Endothelial cell of umbilical vein (primary cell): ENCODE results near the gene L3MBTL2. TPM values are rescaled to one million over a fixed set of nuclear protein-coding genes. Genes with fewer than 3 reads are reported as not detected.
A peak's percentile ranks its signal among the peaks of the same experiment; 100 is the strongest.

Experiments
- BruUV-seq: library from RNA; stranded (reverse); fragments of 400-500 nt; replicated peaks from 2 replicates; lab custom pipeline; 2021; lab: Mats Ljungman, UMichigan
- CTCF ChIA-PET: fragments of 300-600, 350-600 bp; sonication (Branson Sonifier 250); formaldehyde crosslinking; loops from one replicate; lab custom pipeline; 2021; ENCODE audit warnings: antibody characterized with exemption, inconsistent platforms; lab: Charles Lee
- POLR2A ChIA-PET: fragments of 300-600, 350-600 bp; sonication (Branson Sonifier 250); formaldehyde crosslinking; loops from one replicate; lab custom pipeline; 2021; ENCODE audit warnings: antibody characterized with exemption, inconsistent platforms; lab: Charles Lee
- DNase-seq: peaks from one replicate; pipeline ENCODE4 v3.0.0-alpha.2; 2011; ENCODE audit warnings: low read depth, low spot score
- FAIRE-seq: peaks from 2 replicates; lab custom pipeline; 2011; peaks lifted over from hg19 to GRCh38; lab: Jason Lieb, UNC
- H2AFZ ChIP-seq: 2 replicates; pipeline ENCODE4 v1.6.0; 2012; ENCODE audit warnings: low read depth, low read length, control low read depth, inconsistent platforms
- H3K27ac ChIP-seq: 2 replicates; pipeline ENCODE4 v1.5.1; 2011; ENCODE audit warnings: low read depth, mild to moderate bottlenecking, control low read depth, low read length, moderate library complexity; ENCODE audit not compliant: insufficient read depth
- H3K27me3 ChIP-seq, 2 experiments: 2 replicates each; pipeline versions ENCODE4 v1.6.0 to v1.6.1; 2011; ENCODE audit warnings: low read length in 2 of 2, mixed read lengths in 1 of 2; ENCODE audit not compliant: control insufficient read depth in 2 of 2, insufficient read depth in 2 of 2
- H3K36me3 ChIP-seq, 2 experiments: 2 replicates in 1 of 2; 3 replicates in 1 of 2; pipeline ENCODE4 v1.5.1; 2011; ENCODE audit warnings: low read length in 2 of 2, mild to moderate bottlenecking in 1 of 2, moderate library complexity in 1 of 2; ENCODE audit not compliant: control insufficient read depth in 2 of 2, insufficient read depth in 2 of 2; ENCODE audit errors: extremely low read depth in 1 of 2
- H3K4me1 ChIP-seq: 3 replicates; pipeline ENCODE4 v1.5.1; 2011; ENCODE audit warnings: mild to moderate bottlenecking, low read length; ENCODE audit not compliant: control insufficient read depth, insufficient read depth; ENCODE audit errors: extremely low read depth
- H3K4me2 ChIP-seq: 2 replicates; pipeline ENCODE4 v1.6.1; 2011; ENCODE audit warnings: low read length, control low read depth, mixed read lengths; ENCODE audit not compliant: insufficient read depth
- H3K4me3 ChIP-seq, 3 experiments: fragments of 200-600 bp in 1 of 3; sonication (generic), shearing (Covaris generic) in 1 of 3; replicated peaks in 1 of 3; 2 replicates each; pipeline ENCODE4 v1.5.1; 2011 to 2016; ENCODE audit warnings: control low read depth in 3 of 3, low read length in 3 of 3, mild to moderate bottlenecking in 2 of 3, inconsistent platforms in 1 of 3, low read depth in 1 of 3, moderate library complexity in 1 of 3; ENCODE audit not compliant: insufficient read depth in 1 of 3
- H3K79me2 ChIP-seq: 2 replicates; pipeline ENCODE4 v1.6.0; 2012; ENCODE audit warnings: low read length, inconsistent platforms; ENCODE audit not compliant: control insufficient read depth, insufficient read depth
- H3K9ac ChIP-seq: replicated peaks from 2 replicates; pipeline ENCODE3; 2011; ENCODE audit warnings: low read length, control low read depth; ENCODE audit not compliant: insufficient read depth; ENCODE audit errors: extremely low read depth
- H3K9me1 ChIP-seq: replicated peaks from 3 replicates; pipeline ENCODE4 v1.6.0; 2011; ENCODE audit warnings: mild to moderate bottlenecking, low read length; ENCODE audit not compliant: control insufficient read depth, insufficient read depth; ENCODE audit errors: extremely low read depth
- H3K9me3 ChIP-seq: replicated peaks from 2 replicates; pipeline ENCODE4 v1.5.1; 2012; ENCODE audit warnings: low read length, inconsistent platforms; ENCODE audit not compliant: control insufficient read depth, insufficient read depth
- H4K20me1 ChIP-seq: replicated peaks from 2 replicates; pipeline ENCODE3; 2011; ENCODE audit warnings: mild to moderate bottlenecking, low read length; ENCODE audit not compliant: control insufficient read depth, insufficient read depth; ENCODE audit errors: extremely low read depth
- EZH2 ChIP-seq: IDR thresholded peaks from 2 replicates; pipeline ENCODE4 v1.6.1; 2012; ENCODE audit warnings: borderline replicate concordance, low read depth, mild to moderate bottlenecking, moderate library complexity, low read length, inconsistent platforms; ENCODE audit not compliant: severe bottlenecking
- FOS ChIP-seq: IDR thresholded peaks from 2 replicates; pipeline ENCODE4 v1.6.1; 2011; ENCODE audit warnings: mild to moderate bottlenecking, low read length, moderate library complexity, borderline replicate concordance; ENCODE audit not compliant: insufficient read depth
- GATA2 ChIP-seq: IDR thresholded peaks from 2 replicates; pipeline ENCODE4 v1.7.0; 2011; ENCODE audit warnings: low read depth, mild to moderate bottlenecking, moderate library complexity, mixed read lengths, low read length; ENCODE audit not compliant: insufficient read length, insufficient read depth
- JUN ChIP-seq: IDR thresholded peaks from 2 replicates; pipeline ENCODE4 v1.6.1; 2011; ENCODE audit warnings: borderline replicate concordance, low read depth; ENCODE audit not compliant: insufficient read length, insufficient read depth
- MYC ChIP-seq: IDR thresholded peaks from one replicate; pipeline ENCODE4 v1.6.1; 2011; ENCODE audit warnings: mild to moderate bottlenecking, low read depth, low read length
- POLR2A ChIP-seq: IDR thresholded peaks from 2 replicates; pipeline ENCODE4 v1.6.1; 2012; ENCODE audit warnings: low read depth, mild to moderate bottlenecking, control low read depth, low read length
- POLR2AphosphoS5 ChIP-seq: IDR thresholded peaks from 2 replicates; pipeline ENCODE4 v1.6.1; 2012; ENCODE audit warnings: low read depth, mild to moderate bottlenecking, control low read depth, low read length, moderate library complexity; ENCODE audit not compliant: insufficient read depth
- dilution Hi-C: fragments of 300-500 bp; cut with MboI; formaldehyde crosslinking; loops from one replicate; pipeline ENCODE4 v1.15.0; 2019; ENCODE audit warnings: low sequenced_read_pairs; ENCODE audit not compliant: extremely low pct_ligation_motif_present
- intact Hi-C: fragments of 100-400 bp; cut with micrococcal nuclease; formaldehyde crosslinking; loops from one replicate; pipeline ENCODE4 v1.10.0; 2022
- polyA plus RNA-seq, 4 experiments: library from polyadenylated mRNA; depleted of rRNA in 3 of 4; stranded (reverse) in 3 of 4; unstranded in 1 of 4; fragments of >200 nt; gene quantifications; 2 replicates each; pipeline versions ENCODE4 v1.2.1 to v1.2.3, GENCODE V29; 2011 to 2012; ENCODE audit warnings: missing spikeins in 1 of 4
- total RNA-seq: library from RNA; stranded (reverse); gene quantifications from 2 replicates; pipeline ENCODE4 v1.2.3, GENCODE V29; 2021
- TF ChIP-seq, protein P1 (sequence below), 2 donors: IDR thresholded peaks; 1 replicate in 1 of 2; 2 replicates in 1 of 2; pipeline ENCODE4 v1.5.1; 2011; ENCODE audit warnings: low read length in 2 of 2, mild to moderate bottlenecking in 2 of 2, moderate library complexity in 2 of 2, control low read depth in 1 of 2, inconsistent platforms in 1 of 2, low read depth in 1 of 2; ENCODE audit not compliant: insufficient read depth in 1 of 2; ENCODE audit errors: extremely low read depth in 1 of 2
- TF ChIP-seq, protein P2 (sequence below): IDR thresholded peaks from 2 replicates; pipeline ENCODE4 v1.6.1; 2011; ENCODE audit not compliant: insufficient read depth, insufficient read length

L3MBTL2 gene
- total and polyA plus RNA-seq, 2 donors (not counting 3 experiments of a cell fraction or from before 2014, with no cell fraction given), result 28.2 to 34.9 TPM

DNA sequence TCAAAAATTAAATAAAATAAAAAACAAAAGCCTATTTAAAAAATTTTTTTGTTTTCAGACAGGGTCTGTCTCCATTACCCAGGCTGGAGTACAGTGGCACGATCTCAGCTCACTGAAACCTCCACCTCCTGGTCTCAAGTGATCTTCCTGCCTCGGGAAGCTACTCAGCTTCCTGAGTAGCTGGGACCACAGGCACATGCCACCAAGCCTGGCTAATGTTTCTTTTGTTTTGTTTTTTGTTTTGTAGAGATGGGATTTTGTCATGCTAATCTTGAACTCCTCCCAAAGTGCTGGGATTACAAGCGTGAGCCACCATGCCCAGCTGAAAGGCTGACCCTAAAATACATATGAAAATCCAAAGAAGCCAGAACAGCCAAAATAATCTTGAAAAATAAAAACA is 20.4 kb upstream of the L3MBTL2 start:
- ChIA-PET CTCF (interaction anchor here (0.7 kb wide), 1 partner anchor 262 kb away, joined by 3 read pairs; no protein-coding TSS in a partner anchor), POLR2A (no interaction called here)
- Histone ChIP-seq H4K20me1 (no peaks in the 10 kb centered on the region), H2AFZ (no peak overlapping the region), H3K27ac (peak overlapping the region; percentile 22), H3K79me2 (no peaks in the 10 kb centered on the region), H3K9ac (no peak overlapping the region), H3K9me1 (no peaks in the 10 kb centered on the region), H3K4me1 (peaks cover 40% of the 10 kb centered on the region), H3K27me3 (no peaks in the 10 kb centered on the region), H3K9me3 (no peaks in the 10 kb centered on the region), H3K36me3 (no peaks in the 10 kb centered on the region), H3K4me2 (no peak overlapping the region), H3K4me3 (no peak overlapping the region)
- DNase-seq (peak; percentile 30), FAIRE-seq (peak; percentile 88)
- peak; percentile 5 for TF ChIP-seq JUN
- no peak for TF ChIP-seq FOS
- intact Hi-C loops (loop anchor here (5.0 kb wide), 2 partner anchors 103 to 232 kb away; partner anchors contain the start of genes RANGAP1 and RBX1), dilution Hi-C loops (no loop called here)
- BruUV-seq, result no TSS peak

DNA sequence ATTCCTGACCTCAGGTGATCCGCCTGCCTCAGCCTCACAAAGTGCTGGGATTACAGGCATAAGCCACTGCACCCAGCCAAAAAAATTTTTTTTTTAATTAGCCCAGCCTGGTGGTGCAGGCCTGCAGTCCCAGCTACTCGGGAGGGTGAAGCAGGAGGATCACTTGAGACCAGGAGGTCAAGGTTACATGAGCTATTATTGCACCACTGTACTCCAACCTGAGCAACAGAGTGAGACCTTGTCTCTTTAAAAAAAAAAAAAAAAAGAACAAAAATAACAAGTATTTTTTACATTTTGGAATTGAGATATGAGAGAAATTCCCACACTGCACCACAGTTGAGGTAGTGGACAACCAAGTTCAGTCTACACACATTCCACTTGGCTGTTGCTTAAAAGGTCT is 13.6 kb upstream of the L3MBTL2 start:
- POLR2A ChIA-PET, result interaction anchor here (0.7 kb wide), 1 partner anchor 9 kb away, joined by 7 read pairs; no protein-coding TSS in a partner anchor
- CTCF ChIA-PET, result interaction anchor here (1.4 kb wide), 1 partner anchor 10 kb away, joined by 3 read pairs; no protein-coding TSS in a partner anchor
- H3K4me1 ChIP-seq, result no peaks in the 10 kb centered on the region
- intact Hi-C loops, result loop anchor here (10.0 kb wide), 1 partner anchor 173 kb away; no protein-coding TSS in a partner anchor
- no peaks in the 10 kb centered on the region for H3K9me1 ChIP-seq
- TF ChIP-seq JUN (no peak), EZH2 (no peak), MYC (no peak), FOS (no peak), POLR2A (no peak), GATA2 (no peak), POLR2AphosphoS5 (no peak)
- TF ChIP-seq, protein P1, sequence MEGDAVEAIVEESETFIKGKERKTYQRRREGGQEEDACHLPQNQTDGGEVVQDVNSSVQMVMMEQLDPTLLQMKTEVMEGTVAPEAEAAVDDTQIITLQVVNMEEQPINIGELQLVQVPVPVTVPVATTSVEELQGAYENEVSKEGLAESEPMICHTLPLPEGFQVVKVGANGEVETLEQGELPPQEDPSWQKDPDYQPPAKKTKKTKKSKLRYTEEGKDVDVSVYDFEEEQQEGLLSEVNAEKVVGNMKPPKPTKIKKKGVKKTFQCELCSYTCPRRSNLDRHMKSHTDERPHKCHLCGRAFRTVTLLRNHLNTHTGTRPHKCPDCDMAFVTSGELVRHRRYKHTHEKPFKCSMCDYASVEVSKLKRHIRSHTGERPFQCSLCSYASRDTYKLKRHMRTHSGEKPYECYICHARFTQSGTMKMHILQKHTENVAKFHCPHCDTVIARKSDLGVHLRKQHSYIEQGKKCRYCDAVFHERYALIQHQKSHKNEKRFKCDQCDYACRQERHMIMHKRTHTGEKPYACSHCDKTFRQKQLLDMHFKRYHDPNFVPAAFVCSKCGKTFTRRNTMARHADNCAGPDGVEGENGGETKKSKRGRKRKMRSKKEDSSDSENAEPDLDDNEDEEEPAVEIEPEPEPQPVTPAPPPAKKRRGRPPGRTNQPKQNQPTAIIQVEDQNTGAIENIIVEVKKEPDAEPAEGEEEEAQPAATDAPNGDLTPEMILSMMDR (IDR thresholded peaks at IDR 0.05; ENCODE audit: extremely low read depth in 1 of 2, insufficient read depth in 1 of 2, low read depth in 1 of 2, low read length in 2 of 2), result no peak
- TF ChIP-seq, protein P2, sequence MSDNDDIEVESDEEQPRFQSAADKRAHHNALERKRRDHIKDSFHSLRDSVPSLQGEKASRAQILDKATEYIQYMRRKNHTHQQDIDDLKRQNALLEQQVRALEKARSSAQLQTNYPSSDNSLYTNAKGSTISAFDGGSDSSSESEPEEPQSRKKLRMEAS, result no peak
- DNase-seq (no peak), FAIRE-seq (no peak)
- H3K36me3 ChIP-seq, result no peaks in the 10 kb centered on the region
- no peak overlapping the region for H3K9ac ChIP-seq
- no peak overlapping the region for H3K27ac ChIP-seq
- H3K27me3 ChIP-seq, result no peaks in the 10 kb centered on the region
- H3K4me2 ChIP-seq, result no peak overlapping the region
- no TSS peak for BruUV-seq
- no peaks in the 10 kb centered on the region for H4K20me1 ChIP-seq
- H2AFZ ChIP-seq, result no peak overlapping the region
- no peak overlapping the region for H3K4me3 ChIP-seq
- H3K9me3 ChIP-seq, result no peaks in the 10 kb centered on the region
- H3K79me2 ChIP-seq, result no peaks in the 10 kb centered on the region
- dilution Hi-C loops, result no loop called here
